Activated CD4-positive, alpha-beta T cell treated with anti-CD3 and anti-CD28 coated beads, Interleukin-2, Interleukin-6, amounts not matched to agents 100 ng/mL and 50 ng/mL, durations not matched to agents 16 hours and 8 hours (primary cell): ENCODE data around the gene PIAS1.
"Not testable (repeated sequence)": the region's sequence is repeated elsewhere in the genome, so short reads cannot be mapped to it uniquely, and the experiment has no call there.

Source experiments
- DNase-seq: peaks from one replicate; pipeline ENCODE4 v3.0.0-alpha.2; 2020

Gene PIAS1

GRCh38 chr15:68205558-68205944, 151.4 kb downstream of the PIAS1 start:
- DNase-seq = no peak

GRCh38 chr15:68205954-68206539, 151.9 kb downstream of the PIAS1 start:
- peak; percentile 41 for DNase-seq

GRCh38 chr15:68206711-68207151, 152.6 kb downstream of the PIAS1 start:
- DNase-seq = no peak

GRCh38 chr15:68207176-68207935, 153.2 kb downstream of the PIAS1 start:
- DNase-seq = no peak

GRCh38 chr15:68208136-68208535, 154.0 kb downstream of the PIAS1 start:
- no peak for DNase-seq

GRCh38 chr15:68208636-68209240, 154.6 kb downstream of the PIAS1 start:
- peak; percentile 27 for DNase-seq

- DNase-seq = no peak
Observed at GRCh38 chr15:68209272-68209671, 155.2 kb downstream of the PIAS1 start.

GRCh38 chr15:68209735-68210408, 155.8 kb downstream of the PIAS1 start:
- DNase-seq = peak; percentile 39

- DNase-seq = no peak
Observed at GRCh38 chr15:68210409-68210756, 156.3 kb downstream of the PIAS1 start.

- peak; percentile 57 for DNase-seq
Observed at GRCh38 chr15:68210821-68211655, 156.9 kb downstream of the PIAS1 start.

- no peak for DNase-seq
Observed at GRCh38 chr15:68211656-68212320, 157.7 kb downstream of the PIAS1 start.

- not testable (repeated sequence) for DNase-seq
Observed at GRCh38 chr15:68213491-68213845, 159.4 kb downstream of the PIAS1 start.

GRCh38 chr15:68213991-68214837, 160.1 kb downstream of the PIAS1 start:
- DNase-seq = no peak

GRCh38 chr15:68214838-68215254, 160.7 kb downstream of the PIAS1 start:
- no peak for DNase-seq

GRCh38 chr15:68217341-68217740, 163.2 kb downstream of the PIAS1 start:
- DNase-seq = no peak

GRCh38 chr15:68218331-68218730, 164.2 kb downstream of the PIAS1 start:
- no peak for DNase-seq

GRCh38 chr15:68218847-68219798, 165.0 kb downstream of the PIAS1 start:
- no peak for DNase-seq

- DNase-seq = no peak
Observed at GRCh38 chr15:68220489-68220888, 166.4 kb downstream of the PIAS1 start.

GRCh38 chr15:68220967-68221366, 166.9 kb downstream of the PIAS1 start:
- DNase-seq = no peak
